ENCODE results near the gene QARS1.

DNA sequence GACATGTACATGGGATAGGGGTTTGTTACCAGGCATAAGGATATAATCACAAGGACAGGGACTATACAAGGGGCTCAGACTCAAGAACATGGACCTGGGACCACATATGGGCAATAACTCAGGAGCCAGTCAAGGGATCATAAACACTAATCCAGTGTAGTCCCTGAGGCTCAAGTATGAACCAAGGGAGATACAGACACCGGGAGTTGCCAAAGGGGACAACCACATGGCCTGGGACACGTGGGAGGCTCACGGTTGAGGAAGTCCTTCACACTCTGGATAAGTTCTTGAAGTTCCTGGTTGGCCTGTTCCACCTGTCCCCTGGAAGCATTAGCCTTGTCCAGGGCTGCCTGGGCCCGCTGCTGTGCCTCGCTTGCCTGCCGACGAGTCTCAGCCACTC lies 17.9 kb upstream of the QARS1 start:
- no peak for TF ChIP-seq POLR2A (IDR thresholded peaks at IDR 0.05)
- TF ChIP-seq, protein P1, sequence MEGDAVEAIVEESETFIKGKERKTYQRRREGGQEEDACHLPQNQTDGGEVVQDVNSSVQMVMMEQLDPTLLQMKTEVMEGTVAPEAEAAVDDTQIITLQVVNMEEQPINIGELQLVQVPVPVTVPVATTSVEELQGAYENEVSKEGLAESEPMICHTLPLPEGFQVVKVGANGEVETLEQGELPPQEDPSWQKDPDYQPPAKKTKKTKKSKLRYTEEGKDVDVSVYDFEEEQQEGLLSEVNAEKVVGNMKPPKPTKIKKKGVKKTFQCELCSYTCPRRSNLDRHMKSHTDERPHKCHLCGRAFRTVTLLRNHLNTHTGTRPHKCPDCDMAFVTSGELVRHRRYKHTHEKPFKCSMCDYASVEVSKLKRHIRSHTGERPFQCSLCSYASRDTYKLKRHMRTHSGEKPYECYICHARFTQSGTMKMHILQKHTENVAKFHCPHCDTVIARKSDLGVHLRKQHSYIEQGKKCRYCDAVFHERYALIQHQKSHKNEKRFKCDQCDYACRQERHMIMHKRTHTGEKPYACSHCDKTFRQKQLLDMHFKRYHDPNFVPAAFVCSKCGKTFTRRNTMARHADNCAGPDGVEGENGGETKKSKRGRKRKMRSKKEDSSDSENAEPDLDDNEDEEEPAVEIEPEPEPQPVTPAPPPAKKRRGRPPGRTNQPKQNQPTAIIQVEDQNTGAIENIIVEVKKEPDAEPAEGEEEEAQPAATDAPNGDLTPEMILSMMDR (IDR thresholded peaks at IDR 0.05): no peak
- no peak for TF ChIP-seq POLR2AphosphoS5 (IDR thresholded peaks at IDR 0.05)

Data from transverse colon (tissue), 4 donors.